Measurements from ENCODE around the gene FOXO1.
A peak's percentile ranks its signal among the peaks of the same experiment; 100 is the strongest.

The FOXO1 gene

DNA sequence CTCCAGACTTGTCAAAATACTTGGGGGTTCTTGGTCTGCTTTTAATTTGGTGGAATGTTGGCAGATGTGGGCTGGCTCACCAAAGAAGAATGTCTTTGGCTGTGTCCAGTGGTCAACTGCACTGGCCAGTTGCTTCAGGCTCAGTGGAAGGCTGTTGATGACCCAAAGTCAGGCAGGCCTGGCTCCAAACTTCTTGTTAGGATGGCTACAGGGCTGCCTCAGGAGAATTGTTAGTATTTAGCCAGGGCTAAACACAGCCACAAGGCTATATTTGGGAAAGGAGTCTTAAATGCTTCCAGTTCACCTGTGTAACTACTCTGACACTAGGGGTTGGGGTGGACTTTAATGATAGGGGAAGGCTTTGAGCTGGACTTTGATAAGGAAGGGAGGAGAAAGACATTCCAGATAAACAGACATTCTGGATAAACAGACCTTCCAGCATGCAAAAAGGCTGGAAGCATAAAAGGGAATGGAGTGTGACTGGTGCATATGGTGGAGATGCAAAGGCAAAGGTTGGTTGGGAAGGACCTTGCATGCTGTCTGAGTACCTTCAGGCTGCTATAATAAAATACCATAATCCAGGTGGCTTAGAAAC is 116.8 kb downstream of the FOXO1 start:
- no peak overlapping the region for H2AK5ac ChIP-seq (ENCODE audit: low read length)

DNA sequence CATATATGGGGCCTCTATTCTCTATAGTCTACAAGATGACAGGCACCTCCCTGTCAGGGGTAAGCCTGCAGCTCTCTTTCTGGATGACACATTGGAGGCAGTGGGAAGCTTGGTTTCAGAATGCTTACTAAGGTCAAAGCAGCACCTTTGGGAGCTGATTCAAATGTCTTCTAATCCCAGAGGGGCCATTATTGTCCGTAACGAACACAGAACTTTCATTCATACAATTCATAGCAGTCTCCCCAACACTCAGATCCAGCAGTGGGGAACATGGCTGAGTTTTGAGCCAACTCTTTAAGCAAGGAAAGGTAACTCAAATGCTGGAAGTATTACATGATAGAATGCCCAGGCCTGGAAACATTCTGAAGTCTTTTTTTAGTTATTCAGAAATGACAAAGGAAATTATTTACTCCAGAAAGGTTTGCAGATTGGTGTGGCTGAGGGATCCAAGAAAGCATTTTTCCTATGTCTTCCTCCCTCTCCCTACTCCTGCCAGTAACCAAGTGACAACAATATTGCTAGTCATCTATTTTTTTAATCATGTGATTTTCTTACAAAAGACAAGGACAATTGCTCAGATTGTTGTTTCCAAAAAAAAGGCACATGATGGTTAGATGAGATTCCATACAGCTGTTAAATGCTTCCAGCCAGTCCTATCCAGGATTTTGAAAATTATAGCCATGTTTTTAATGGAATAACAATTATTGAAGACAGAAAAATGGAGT is 118.7 kb downstream of the FOXO1 start:
- Histone ChIP-seq H3K4me1 (ENCODE audit: control insufficient read depth in 1 of 2, insufficient read depth in 2 of 2, low read length in 2 of 2) (peaks cover 19 to 24% of the 10 kb centered on the region in 2 experiments), H3K18ac (ENCODE audit: low read length) (no peak overlapping the region), H3K4me3 (ENCODE audit: low read depth, low read length) (no peak overlapping the region), H3K23ac (ENCODE audit: low read length) (no peak overlapping the region), H4K91ac (ENCODE audit: low read depth, low read length) (no peak overlapping the region), H3K14ac (ENCODE audit: low read length) (peak overlapping the region; percentile 51), H2BK120ac (ENCODE audit: insufficient read depth, low read length, poor library complexity) (no peak overlapping the region), H3K4me2 (ENCODE audit: low read length) (no peak overlapping the region), H2BK12ac (ENCODE audit: low read length) (peak overlapping the region; percentile 2), H2AFZ (ENCODE audit: insufficient read depth, low read length, poor library complexity) (no peak overlapping the region), H2BK5ac (ENCODE audit: low read depth, low read length, poor library complexity) (no peak overlapping the region), H2AK5ac (ENCODE audit: low read length) (peak overlapping the region; percentile 63), H3K27ac (ENCODE audit: low read depth, low read length) (no peak overlapping the region), H4K8ac (ENCODE audit: low read depth, low read length) (no peak overlapping the region), H3K9ac (ENCODE audit: low read length) (no peak overlapping the region), H3K36me3 (ENCODE audit: control insufficient read depth in 1 of 2, insufficient read depth in 2 of 2, low read length in 2 of 2) (no peaks in the 10 kb centered on the region), H3K79me1 (ENCODE audit: low read length) (peaks cover 14% of the 10 kb centered on the region), H4K12ac (ENCODE audit: low read depth, low read length) (no peak overlapping the region), H3K79me2 (ENCODE audit: control insufficient read depth, insufficient read depth, low read length, poor library complexity) (no peaks in the 10 kb centered on the region), H3K4ac (ENCODE audit: low read depth, low read length) (no peak overlapping the region), H3K9me3 (ENCODE audit: insufficient read depth, low read depth, low read length) (no peaks in the 10 kb centered on the region), H3K27me3 (ENCODE audit: insufficient read depth, low read length) (no peaks in the 10 kb centered on the region)
- DNase-seq = no peak
- WGBS (ENCODE audit: extremely low coverage, insufficient coverage, insufficient read length) = no CpG with 5 or more reads among the region's 2 CpGs

More for the DNA sequence above, 116.8 kb downstream of the FOXO1 start:
- Histone ChIP-seq H3K4me3 (ENCODE audit: low read depth, low read length) (no peak overlapping the region), H3K27me3 (ENCODE audit: insufficient read depth, low read length) (no peaks in the 10 kb centered on the region), H3K14ac (ENCODE audit: low read length) (peak overlapping the region; percentile 19), H2BK120ac (ENCODE audit: insufficient read depth, low read length, poor library complexity) (no peak overlapping the region), H3K4me1 (ENCODE audit: control insufficient read depth in 1 of 2, insufficient read depth in 2 of 2, low read length in 2 of 2) (peaks cover 23 to 39% of the 10 kb centered on the region in 2 experiments), H3K9ac (ENCODE audit: low read length) (no peak overlapping the region), H2BK5ac (ENCODE audit: low read depth, low read length, poor library complexity) (peak overlapping the region; percentile 41), H3K79me1 (ENCODE audit: low read length) (peaks cover 21% of the 10 kb centered on the region), H4K91ac (ENCODE audit: low read depth, low read length) (no peak overlapping the region), H3K9me3 (ENCODE audit: insufficient read depth, low read depth, low read length) (no peaks in the 10 kb centered on the region), H3K4me2 (ENCODE audit: low read length) (no peak overlapping the region), H3K23ac (ENCODE audit: low read length) (no peak overlapping the region), H3K27ac (ENCODE audit: low read depth, low read length) (peak overlapping the region; percentile 28), H2BK12ac (ENCODE audit: low read length) (peak overlapping the region; percentile 56), H3K4ac (ENCODE audit: low read depth, low read length) (no peak overlapping the region), H3K18ac (ENCODE audit: low read length) (no peak overlapping the region), H4K8ac (ENCODE audit: low read depth, low read length) (no peak overlapping the region), H2AFZ (ENCODE audit: insufficient read depth, low read length, poor library complexity) (no peak overlapping the region), H3K36me3 (ENCODE audit: control insufficient read depth in 1 of 2, insufficient read depth in 2 of 2, low read length in 2 of 2) (no peaks in the 10 kb centered on the region), H3K79me2 (ENCODE audit: control insufficient read depth, insufficient read depth, low read length, poor library complexity) (peaks cover 2% of the 10 kb centered on the region), H4K12ac (ENCODE audit: low read depth, low read length) (no peak overlapping the region)
- DNase-seq = no peak

DNA sequence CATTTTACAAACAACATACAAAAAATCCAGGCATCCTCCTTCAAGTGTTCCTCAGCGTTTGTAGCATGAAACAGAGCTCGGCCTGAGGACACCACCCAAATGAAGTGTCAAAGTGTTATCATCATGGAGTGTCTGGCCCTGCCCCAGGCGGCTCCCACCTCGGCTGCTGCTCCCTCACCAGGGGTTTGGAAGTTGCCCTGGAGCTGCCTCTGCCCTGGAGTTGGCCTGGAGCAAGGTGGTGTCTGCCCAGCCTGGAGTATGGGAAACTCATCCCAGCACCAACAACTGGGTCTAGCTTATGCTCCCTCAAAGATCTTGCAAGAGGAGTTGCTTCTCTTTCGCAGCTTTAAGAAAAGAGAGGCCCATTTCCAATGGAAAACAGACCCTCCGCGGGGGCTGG is 120.4 kb downstream of the FOXO1 start:
- H3K79me1 ChIP-seq (ENCODE audit: low read length) = peaks cover 11% of the 10 kb centered on the region
- no peak overlapping the region for H2BK12ac ChIP-seq (ENCODE audit: low read length)
- H3K4me2 ChIP-seq (ENCODE audit: low read length) = no peak overlapping the region
- H2BK5ac ChIP-seq (ENCODE audit: low read depth, low read length, poor library complexity) = no peak overlapping the region
- no peaks in the 10 kb centered on the region for H3K9me3 ChIP-seq (ENCODE audit: insufficient read depth, low read depth, low read length)
- peak overlapping the region; percentile 30 for H3K14ac ChIP-seq (ENCODE audit: low read length)
- H4K12ac ChIP-seq (ENCODE audit: low read depth, low read length) = no peak overlapping the region
- WGBS (ENCODE audit: extremely low coverage, insufficient coverage, insufficient read length) = no CpG with 5 or more reads among the region's 7 CpGs
- no peak overlapping the region for H3K27ac ChIP-seq (ENCODE audit: low read depth, low read length)
- H2BK120ac ChIP-seq (ENCODE audit: insufficient read depth, low read length, poor library complexity) = no peak overlapping the region
- H4K8ac ChIP-seq (ENCODE audit: low read depth, low read length) = no peak overlapping the region
- H3K27me3 ChIP-seq (ENCODE audit: insufficient read depth, low read length) = no peaks in the 10 kb centered on the region
- no peak overlapping the region for H3K4me3 ChIP-seq (ENCODE audit: low read depth, low read length)
- H4K91ac ChIP-seq (ENCODE audit: low read depth, low read length) = peak overlapping the region; percentile 24
- H3K79me2 ChIP-seq (ENCODE audit: control insufficient read depth, insufficient read depth, low read length, poor library complexity) = no peaks in the 10 kb centered on the region
- no peak overlapping the region for H3K18ac ChIP-seq (ENCODE audit: low read length)
- H2AK5ac ChIP-seq (ENCODE audit: low read length) = peak overlapping the region; percentile 32
- H3K9ac ChIP-seq (ENCODE audit: low read length) = no peak overlapping the region
- no peaks in the 10 kb centered on the region for H3K36me3 ChIP-seq (ENCODE audit: control insufficient read depth in 1 of 2, insufficient read depth in 2 of 2, low read length in 2 of 2)
- no peak for DNase-seq
- H2AFZ ChIP-seq (ENCODE audit: insufficient read depth, low read length, poor library complexity) = no peak overlapping the region
- peaks cover 16 to 19% of the 10 kb centered on the region in 2 experiments for H3K4me1 ChIP-seq (ENCODE audit: control insufficient read depth in 1 of 2, insufficient read depth in 2 of 2, low read length in 2 of 2)
- no peak overlapping the region for H3K4ac ChIP-seq (ENCODE audit: low read depth, low read length)
- no peak overlapping the region for H3K23ac ChIP-seq (ENCODE audit: low read length)

- Histone ChIP-seq H2BK12ac (ENCODE audit: low read length) (no peak overlapping the region), H4K12ac (ENCODE audit: low read depth, low read length) (no peak overlapping the region), H3K79me2 (ENCODE audit: control insufficient read depth, insufficient read depth, low read length, poor library complexity) (no peaks in the 10 kb centered on the region), H2BK5ac (ENCODE audit: low read depth, low read length, poor library complexity) (peak overlapping the region; percentile 52), H3K14ac (ENCODE audit: low read length) (no peak overlapping the region), H3K9ac (ENCODE audit: low read length) (no peak overlapping the region), H4K8ac (ENCODE audit: low read depth, low read length) (no peak overlapping the region), H3K4me2 (ENCODE audit: low read length) (no peak overlapping the region), H3K23ac (ENCODE audit: low read length) (no peak overlapping the region), H2BK120ac (ENCODE audit: insufficient read depth, low read length, poor library complexity) (peak overlapping the region; percentile 53), H3K27me3 (ENCODE audit: insufficient read depth, low read length) (no peaks in the 10 kb centered on the region), H3K4me3 (ENCODE audit: low read depth, low read length) (no peak overlapping the region), H3K9me3 (ENCODE audit: insufficient read depth, low read depth, low read length) (no peaks in the 10 kb centered on the region), H2AK5ac (ENCODE audit: low read length) (no peak overlapping the region), H3K27ac (ENCODE audit: low read depth, low read length) (peak overlapping the region; percentile 70), H3K4me1 (ENCODE audit: control insufficient read depth in 1 of 2, insufficient read depth in 2 of 2, low read length in 2 of 2) (peaks cover 12 to 13% of the 10 kb centered on the region in 2 experiments), H2AFZ (ENCODE audit: insufficient read depth, low read length, poor library complexity) (no peak overlapping the region), H4K91ac (ENCODE audit: low read depth, low read length) (peak overlapping the region; percentile 19), H3K79me1 (ENCODE audit: low read length) (peaks cover 23% of the 10 kb centered on the region), H3K18ac (ENCODE audit: low read length) (no peak overlapping the region), H3K4ac (ENCODE audit: low read depth, low read length) (no peak overlapping the region), H3K36me3 (ENCODE audit: control insufficient read depth in 1 of 2, insufficient read depth in 2 of 2, low read length in 2 of 2) (no peaks in the 10 kb centered on the region)
- WGBS (ENCODE audit: extremely low coverage, insufficient coverage, insufficient read length) = no CpG with 5 or more reads among the region's 8 CpGs
- peak; percentile 34 to 64 for DNase-seq
These were observed 126.0 kb downstream of the FOXO1 start for GRCh38 chr13:40540328-40541044.
